A549 (cell line): ENCODE measurements around the gene ZW10. TPM values are rescaled to one million over a fixed set of nuclear protein-coding genes. Genes with fewer than 3 reads are reported as not detected.

ENCODE experiments used
- ATAC-seq, 2 experiments: fragments of 200-7000 bp in 1 of 2; fragments of >200 bp in 1 of 2; cut with Nextera tagmentation in 1 of 2; cut with Tn5 transposase in 1 of 2; 3 replicates each; pipeline versions ENCODE4 v1.8.0 to v1.9.1; 2018 to 2020; ENCODE audit warnings: mild to moderate bottlenecking in 1 of 2, moderate library complexity in 1 of 2
- CTCF ChIA-PET: fragments of 300-600 bp; sonication (Branson Sonifier 250); formaldehyde crosslinking; extraction: SDS; loops from one replicate; lab custom pipeline; 2021; ENCODE audit warnings: antibody characterized with exemption, inconsistent platforms; lab: Yijun Ruan, JAX
- POLR2A ChIA-PET: fragments of 350-600 bp; formaldehyde crosslinking; extraction: SDS; loops from one replicate; lab custom pipeline; 2021; ENCODE audit warnings: antibody characterized with exemption, inconsistent platforms; lab: Yijun Ruan, JAX
- DNase-seq, 2 experiments: peaks; one replicate each; pipeline versions ENCODE4 v3.0.0 to v3.0.0-alpha.2; 2011 to 2016; ENCODE audit warnings: low read depth in 1 of 2, low spot score in 1 of 2
- FAIRE-seq: peaks from 2 replicates; lab custom pipeline; 2011; peaks lifted over from hg19 to GRCh38; lab: Jason Lieb, UNC
- H3K27ac ChIP-seq, 2 experiments: fragments of >200 bp; sonication (Bioruptor Twin); formaldehyde crosslinking; 3 replicates each; pipeline ENCODE4 v1.5.1; 2016 to 2017
- H3K4me1 ChIP-seq: fragments of >200 bp; sonication (Bioruptor Twin); formaldehyde crosslinking; 3 replicates; pipeline ENCODE4 v1.6.1; 2016
- H3K4me2 ChIP-seq: fragments of >200 bp; sonication (Bioruptor Twin); formaldehyde crosslinking; 3 replicates; pipeline ENCODE4 v1.6.1; 2016
- H3K4me3 ChIP-seq: fragments of >200 bp; sonication (Bioruptor Twin); formaldehyde crosslinking; 3 replicates; pipeline ENCODE4 v1.5.1; 2016
- H3K9me3 ChIP-seq: fragments of >200 bp; sonication (Bioruptor Twin); formaldehyde crosslinking; 3 replicates; pipeline ENCODE4 v1.6.1; 2016
- CBX2 ChIP-seq: fragments of 200-600 bp; sonication (generic); IDR thresholded peaks from 2 replicates; pipeline ENCODE4 v1.6.1; 2016; ENCODE audit warnings: low read depth, mild to moderate bottlenecking, borderline replicate concordance
- CEBPB ChIP-seq, 2 experiments: fragments of >200 bp in 1 of 2; sonication (Bioruptor Twin) in 1 of 2; formaldehyde crosslinking in 1 of 2; IDR thresholded peaks; 2 replicates each; pipeline ENCODE4 v1.6.1; 2012 to 2016
- CHD4 ChIP-seq: fragments of 200-600 bp; sonication (generic); IDR thresholded peaks from 2 replicates; pipeline ENCODE4 v1.6.1; 2016; ENCODE audit warnings: antibody characterized with exemption, mild to moderate bottlenecking, borderline replicate concordance
- EP300 ChIP-seq, 2 experiments: fragments of >200 bp; sonication (Bioruptor Twin); formaldehyde crosslinking; IDR thresholded peaks; 2 replicates in 1 of 2; 3 replicates in 1 of 2; pipeline ENCODE4 v1.6.1; 2016 to 2017
- ESRRA ChIP-seq: fragments of 150-350 bp; IDR thresholded peaks from 2 replicates; pipeline ENCODE4 v1.6.1; 2014; ENCODE audit warnings: mild to moderate bottlenecking, low read length, borderline replicate concordance
- FOSL2 ChIP-seq, 2 experiments: fragments of 450-650 bp in 1 of 2; fragments of >200 bp in 1 of 2; sonication (Bioruptor Twin) in 1 of 2; formaldehyde crosslinking; IDR thresholded peaks; 2 replicates each; pipeline versions ENCODE4 v1.5.0 to v1.6.1; 2016 to 2020; ENCODE audit warnings: mild to moderate bottlenecking in 1 of 2, moderate library complexity in 1 of 2
- JUNB ChIP-seq: fragments of >200 bp; sonication (Bioruptor Twin); formaldehyde crosslinking; IDR thresholded peaks from 2 replicates; pipeline ENCODE4 v1.6.1; 2016
- KDM1A ChIP-seq: fragments of 200-600 bp; sonication (generic); IDR thresholded peaks from 2 replicates; pipeline ENCODE4 v1.6.1; 2016; ENCODE audit warnings: low read depth, mild to moderate bottlenecking
- KDM5A ChIP-seq: fragments of 200-600 bp; sonication (generic); IDR thresholded peaks from 2 replicates; pipeline ENCODE4 v1.6.1; 2016; ENCODE audit warnings: antibody characterized with exemption, mild to moderate bottlenecking
- MAZ ChIP-seq: fragments of 150-350 bp; IDR thresholded peaks from 2 replicates; pipeline ENCODE4 v1.6.1; 2014; ENCODE audit warnings: antibody characterized with exemption, low read depth, low read length, borderline replicate concordance
- POLR2A ChIP-seq: IDR thresholded peaks from 2 replicates; pipeline ENCODE4 v1.6.1; 2012; ENCODE audit warnings: mild to moderate bottlenecking, low read length
- RAD21 ChIP-seq, 2 experiments: fragments of >200 bp in 1 of 2; sonication (Bioruptor Twin) in 1 of 2; formaldehyde crosslinking in 1 of 2; IDR thresholded peaks in 1 of 2; conservative IDR thresholded peaks in 1 of 2; 2 replicates in 1 of 2; 3 replicates in 1 of 2; pipeline ENCODE4 v1.6.1; 2012 to 2018; ENCODE audit warnings: inconsistent platforms in 1 of 2
- RFX5 ChIP-seq: fragments of 450-650 bp; IDR thresholded peaks from 2 replicates; pipeline ENCODE4 v1.7.1; 2014; ENCODE audit warnings: antibody characterized with exemption, mild to moderate bottlenecking, moderate library complexity
- RNF2 ChIP-seq: fragments of 200-600 bp; sonication (generic); IDR thresholded peaks from 2 replicates; pipeline ENCODE4 v1.6.1; 2016; ENCODE audit warnings: low read depth, mild to moderate bottlenecking, antibody characterized with exemption, moderate library complexity, borderline replicate concordance
- WGBS: methylation state at CpG from one replicate; pipeline ENCODE4 v1.1.6; 2017; ENCODE audit errors: missing lambda C conversion rate; 5-methylcytosine and 5-hydroxymethylcytosine counted together
- polyA plus RNA-seq, 4 experiments: library from polyadenylated mRNA; depleted of rRNA in 3 of 4; stranded (reverse); fragments of >200 nt; fragmentation: RNase III in 1 of 4; extraction: RNeasy Plus Mini Kit Qiagen cat#74134 plus additional on column Dnase treatment in 1 of 4; gene quantifications; 2 replicates in 3 of 4; 3 replicates in 1 of 4; pipeline ENCODE4 v1.2.3, GENCODE V29; 2011 to 2017
- small RNA-seq, 6 experiments: library from RNA; depleted of rRNA; stranded (forward); fragments of <200 nt; gene quantifications; one replicate each; pipeline ENCODE3, GENCODE V24; 2012
- TF ChIP-seq, protein P1 (sequence below): IDR thresholded peaks from 2 replicates; pipeline ENCODE4 v1.6.1; 2012
- TF ChIP-seq, protein P2 (sequence below): fragments of >200 bp; sonication (Bioruptor Twin); formaldehyde crosslinking; IDR thresholded peaks from 3 replicates; pipeline ENCODE4 v1.6.1; 2016
- TF ChIP-seq, protein P3 (sequence below): fragments of >200 bp; sonication (Bioruptor Twin); formaldehyde crosslinking; IDR thresholded peaks from 3 replicates; pipeline ENCODE4 v1.5.1; 2016

Gene ZW10
- polyA plus RNA-seq, 2 of the 4 experiments (the other 2 are of a cell fraction): 12.9 to 13.9 TPM

DNA sequence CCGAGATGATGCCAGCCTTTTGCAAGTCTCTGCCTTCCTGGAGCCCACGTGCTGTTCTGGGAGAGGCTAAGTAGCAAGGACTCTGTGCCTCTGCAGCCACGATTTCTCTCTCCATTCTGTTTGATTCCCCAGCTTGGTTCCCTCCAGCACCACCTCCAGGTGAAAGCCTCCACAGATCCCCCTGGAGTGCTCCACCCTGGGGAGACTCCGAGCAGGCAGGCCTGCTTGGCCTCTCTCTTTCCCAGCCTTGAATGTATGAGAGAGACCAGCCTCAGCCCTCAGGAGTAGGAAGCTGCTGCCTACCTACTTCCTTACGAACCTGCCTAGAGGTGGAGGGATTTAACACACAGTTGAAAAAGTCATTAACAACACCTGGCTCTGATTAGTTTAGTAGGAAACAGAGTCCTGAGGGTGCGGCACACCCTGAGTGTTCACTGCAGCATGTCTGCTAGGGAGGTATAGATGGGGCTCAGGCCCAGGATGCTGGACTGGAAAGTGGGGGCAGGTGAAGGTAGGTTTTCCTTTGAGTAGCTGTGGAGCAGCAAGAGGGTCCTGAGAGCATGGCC is 89.9 kb downstream of the ZW10 start:
- Histone ChIP-seq H3K4me1 (no peaks in the 10 kb centered on the region), H3K27ac (no peak overlapping the region), H3K4me2 (no peak overlapping the region), H3K4me3 (no peak overlapping the region), H3K9me3 (no peaks in the 10 kb centered on the region)
- ChIA-PET CTCF (no interaction called here), POLR2A (no interaction called here)
- WGBS: 68% methylated on average over 6 of the region's 6 CpGs
- FAIRE-seq: no peak
- TF ChIP-seq EP300 (IDR thresholded peaks at IDR 0.05) (no peak), JUNB (no peak), KDM5A (no peak), ESRRA (no peak), CBX2 (no peak), RFX5 (no peak), FOSL2 (IDR thresholded peaks at IDR 0.05) (no peak), FOSL2 (CRISPR knock-in tag; IDR thresholded peaks at IDR 0.05) (no peak), RAD21 (conservative IDR thresholded peaks at IDR 0.05 in 1 of 2, IDR thresholded peaks at IDR 0.05 in 1 of 2) (no peak), KDM1A (no peak), CHD4 (no peak), MAZ (no peak), CEBPB (IDR thresholded peaks at IDR 0.05) (no peak), RNF2 (no peak), POLR2A (no peak)
- TF ChIP-seq, protein P1, sequence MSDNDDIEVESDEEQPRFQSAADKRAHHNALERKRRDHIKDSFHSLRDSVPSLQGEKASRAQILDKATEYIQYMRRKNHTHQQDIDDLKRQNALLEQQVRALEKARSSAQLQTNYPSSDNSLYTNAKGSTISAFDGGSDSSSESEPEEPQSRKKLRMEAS: no peak
- TF ChIP-seq, protein P2, sequence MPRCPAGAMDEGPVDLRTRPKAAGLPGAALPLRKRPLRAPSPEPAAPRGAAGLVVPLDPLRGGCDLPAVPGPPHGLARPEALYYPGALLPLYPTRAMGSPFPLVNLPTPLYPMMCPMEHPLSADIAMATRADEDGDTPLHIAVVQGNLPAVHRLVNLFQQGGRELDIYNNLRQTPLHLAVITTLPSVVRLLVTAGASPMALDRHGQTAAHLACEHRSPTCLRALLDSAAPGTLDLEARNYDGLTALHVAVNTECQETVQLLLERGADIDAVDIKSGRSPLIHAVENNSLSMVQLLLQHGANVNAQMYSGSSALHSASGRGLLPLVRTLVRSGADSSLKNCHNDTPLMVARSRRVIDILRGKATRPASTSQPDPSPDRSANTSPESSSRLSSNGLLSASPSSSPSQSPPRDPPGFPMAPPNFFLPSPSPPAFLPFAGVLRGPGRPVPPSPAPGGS: no peak
- TF ChIP-seq, protein P3, sequence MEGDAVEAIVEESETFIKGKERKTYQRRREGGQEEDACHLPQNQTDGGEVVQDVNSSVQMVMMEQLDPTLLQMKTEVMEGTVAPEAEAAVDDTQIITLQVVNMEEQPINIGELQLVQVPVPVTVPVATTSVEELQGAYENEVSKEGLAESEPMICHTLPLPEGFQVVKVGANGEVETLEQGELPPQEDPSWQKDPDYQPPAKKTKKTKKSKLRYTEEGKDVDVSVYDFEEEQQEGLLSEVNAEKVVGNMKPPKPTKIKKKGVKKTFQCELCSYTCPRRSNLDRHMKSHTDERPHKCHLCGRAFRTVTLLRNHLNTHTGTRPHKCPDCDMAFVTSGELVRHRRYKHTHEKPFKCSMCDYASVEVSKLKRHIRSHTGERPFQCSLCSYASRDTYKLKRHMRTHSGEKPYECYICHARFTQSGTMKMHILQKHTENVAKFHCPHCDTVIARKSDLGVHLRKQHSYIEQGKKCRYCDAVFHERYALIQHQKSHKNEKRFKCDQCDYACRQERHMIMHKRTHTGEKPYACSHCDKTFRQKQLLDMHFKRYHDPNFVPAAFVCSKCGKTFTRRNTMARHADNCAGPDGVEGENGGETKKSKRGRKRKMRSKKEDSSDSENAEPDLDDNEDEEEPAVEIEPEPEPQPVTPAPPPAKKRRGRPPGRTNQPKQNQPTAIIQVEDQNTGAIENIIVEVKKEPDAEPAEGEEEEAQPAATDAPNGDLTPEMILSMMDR: no peak
- no peak for ATAC-seq
- DNase-seq: no peak

Small RNA genes lying within 50 kb of the gene (small RNA-seq; reads per million reads assigned to genes)
- 0 reads per million in 6 experiments for gene LRRC37A13P
- 0 reads per million in 6 experiments for gene RPS29P19

Other genes starting within 250 kb of the ZW10 start
- gene TMPRSS5, start 67.4 kb downstream of the ZW10 start, polyA plus RNA-seq (2011; rRNA removed): 0.12 and 0.15 TPM in 2 replicates
- 0.12 to 0.30 TPM (median 0.18 TPM) in 3 replicates for gene TMPRSS5, start 67.4 kb downstream of the ZW10 start, polyA plus RNA-seq (2017; fragmentation: RNase III; extraction: RNeasy Plus Mini Kit Qiagen cat#74134 plus additional on column Dnase treatment)
- gene CLDN25, start 6.1 kb upstream of the ZW10 start, polyA plus RNA-seq (2011; rRNA removed): not detected in 2 replicates
- not detected in 3 replicates for gene CLDN25, start 6.1 kb upstream of the ZW10 start, polyA plus RNA-seq (2017; fragmentation: RNase III; extraction: RNeasy Plus Mini Kit Qiagen cat#74134 plus additional on column Dnase treatment)
- 31.3 and 41.7 TPM in 2 replicates for gene USP28, start 101.9 kb upstream of the ZW10 start, polyA plus RNA-seq (2011; rRNA removed)
- gene USP28, start 101.9 kb upstream of the ZW10 start, polyA plus RNA-seq (2017; fragmentation: RNase III; extraction: RNeasy Plus Mini Kit Qiagen cat#74134 plus additional on column Dnase treatment): 14.8 to 17.4 TPM (median 15.4 TPM) in 3 replicates
- gene HTR3B, start 131.1 kb upstream of the ZW10 start, polyA plus RNA-seq (2011; rRNA removed): not detected in 2 replicates
- gene HTR3B, start 131.1 kb upstream of the ZW10 start, polyA plus RNA-seq (2017; fragmentation: RNase III; extraction: RNeasy Plus Mini Kit Qiagen cat#74134 plus additional on column Dnase treatment): not detected in 3 replicates
- gene HTR3A, start 201.4 kb upstream of the ZW10 start, polyA plus RNA-seq (2011; rRNA removed): not detected in 2 replicates
- not detected in 3 replicates for gene HTR3A, start 201.4 kb upstream of the ZW10 start, polyA plus RNA-seq (2017; fragmentation: RNase III; extraction: RNeasy Plus Mini Kit Qiagen cat#74134 plus additional on column Dnase treatment)